Purkinje cell (primary cell): ENCODE measurements around the gene RNF213. TPM values are rescaled to one million over a fixed set of nuclear protein-coding genes. Genes with fewer than 3 reads are reported as not detected.

Experiments used
- polyA plus RNA-seq: library from polyadenylated mRNA; unstranded; fragments of >200 nt; fragmentation: Nextera tagmentation; gene quantifications from 2 replicates; pipeline ENCODE4 v1.2.1, GENCODE V29; 2014

Gene RNF213
- polyA plus RNA-seq: 2.6 and 2.9 TPM in 2 replicates

DNA sequence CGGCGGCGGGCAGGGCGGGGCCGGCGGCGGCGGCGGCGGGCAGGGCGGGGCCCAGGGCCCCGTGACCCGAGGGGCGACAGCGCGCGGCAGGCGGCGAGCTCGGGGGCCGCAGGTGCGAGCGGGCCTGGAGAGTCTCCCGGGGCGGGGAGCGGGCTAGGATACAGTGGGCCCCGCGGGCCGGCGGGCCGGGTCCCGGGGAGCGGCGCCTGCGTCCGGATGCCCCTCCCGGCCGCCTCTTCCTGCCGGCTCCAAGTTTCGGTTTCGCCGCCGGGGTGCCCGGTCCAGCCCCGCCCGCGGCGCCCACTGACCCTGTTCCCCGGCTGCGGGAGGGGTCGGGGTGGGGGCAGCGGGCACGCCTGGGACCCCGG, at the start of gene RNF213:
RNF213 (plus strand) TSS at position 62 of the 368 bp plus-strand sequence. CDS start 2,830 bp downstream, outside the sequence.

DNA sequence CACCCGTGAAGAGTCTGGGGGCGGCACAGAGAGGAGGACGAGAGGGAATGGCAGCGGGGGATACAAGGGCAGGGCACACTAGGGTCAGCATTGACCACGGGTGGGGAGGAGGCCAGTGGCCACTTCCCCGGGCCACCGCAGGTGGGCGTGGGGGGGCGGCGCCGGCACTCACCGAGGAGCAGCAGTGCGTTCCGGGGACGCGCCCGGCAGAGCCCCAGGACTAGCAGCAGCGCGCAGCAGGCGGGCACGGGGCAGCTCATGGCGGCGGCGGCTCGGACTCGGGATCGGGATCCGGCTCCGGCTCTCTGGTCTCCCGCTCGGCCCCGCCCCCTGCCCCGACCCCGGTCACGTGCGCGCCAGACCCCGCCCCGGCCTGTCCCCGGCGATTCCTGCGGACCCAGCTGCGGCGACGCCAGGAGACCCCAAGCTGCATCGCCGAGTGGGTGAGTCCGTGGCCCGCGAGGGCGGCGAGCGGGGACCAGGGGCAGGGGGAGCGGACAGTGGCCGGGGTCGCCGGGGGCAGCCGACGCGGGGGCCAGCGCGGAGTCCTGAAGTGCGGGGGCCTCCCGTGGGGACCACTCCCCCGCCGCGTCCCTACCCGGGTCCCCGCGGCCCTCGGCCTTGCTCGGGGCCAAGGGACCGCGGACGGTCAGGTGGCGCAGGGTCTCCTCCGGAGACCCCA, 40.5 kb upstream of the RNF213 start, which contains the start of the genes SGSH and SLC26A11:
SGSH (minus strand) TSS at position 280 of the 682 bp plus-strand sequence; CDS start at position 260, 20 bp downstream.
SLC26A11 (plus strand) TSS at position 374 of the 682 bp plus-strand sequence. CDS start 1,134 bp downstream, outside the sequence.

DNA sequence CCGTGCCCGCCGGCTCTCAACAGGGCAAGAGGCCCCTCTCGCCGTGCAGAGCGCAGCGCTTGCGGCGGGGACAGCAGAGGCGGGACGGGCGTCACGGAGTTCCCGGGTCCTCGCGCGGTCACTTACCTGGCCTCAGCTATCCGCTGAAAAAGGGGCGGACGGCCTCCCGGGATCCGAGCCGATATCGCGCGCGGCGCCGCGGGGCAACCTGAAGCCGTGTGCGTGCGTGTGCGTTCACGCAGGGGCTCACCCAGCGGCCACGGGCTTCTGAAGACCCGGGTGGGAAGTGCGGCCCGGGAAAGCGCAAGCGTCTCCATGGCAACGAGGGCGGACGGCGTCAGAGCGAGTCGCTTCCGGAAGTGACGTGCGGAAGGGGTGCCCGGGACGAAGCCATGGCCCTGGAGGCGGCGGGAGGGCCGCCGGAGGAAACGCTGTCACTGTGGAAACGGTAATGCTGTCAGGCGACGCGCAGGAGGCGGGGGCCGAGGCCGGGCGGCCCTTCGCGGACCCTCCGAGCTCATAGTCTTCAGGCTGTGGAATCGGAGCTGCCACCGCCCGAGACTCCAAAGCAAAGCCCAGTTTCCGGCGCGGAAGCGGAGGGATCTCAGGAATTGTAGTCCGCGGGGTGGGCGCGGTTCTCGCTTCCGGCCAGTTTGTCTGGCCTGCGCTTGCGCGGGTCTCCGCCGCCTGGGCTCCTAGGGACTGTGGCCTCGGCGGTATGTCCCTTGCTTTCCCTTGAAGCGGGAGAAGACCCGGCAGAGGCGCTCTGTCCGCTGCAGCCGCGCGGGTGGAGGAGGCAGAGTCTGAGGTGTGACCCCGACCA, 154.4 kb downstream of the RNF213 start, which contains the start of gene ENDOV:
ENDOV (plus strand) TSS at position 365 of the 823 bp plus-strand sequence; CDS start at position 393, 28 bp downstream.

Other genes with a start within 250 kb of the RNF213 start
- gene TBC1D16, start 225.0 kb upstream of the RNF213 start, polyA plus RNA-seq: 0.69 and 2.8 TPM in 2 replicates
- gene CCDC40, start 224.2 kb upstream of the RNF213 start, polyA plus RNA-seq: 0.73 and 1.5 TPM in 2 replicates
- 1.2 and 2.6 TPM in 2 replicates for gene GAA, start 159.3 kb upstream of the RNF213 start, polyA plus RNA-seq
- 52.2 and 52.4 TPM in 2 replicates for gene EIF4A3, start 113.7 kb upstream of the RNF213 start, polyA plus RNA-seq
- 0.66 TPM in 1 of 2 replicates, not detected in the other for gene CARD14, start 90.8 kb upstream of the RNF213 start, polyA plus RNA-seq
- gene SGSH, start 40.5 kb upstream of the RNF213 start, polyA plus RNA-seq: 0.81 and 1.1 TPM in 2 replicates
- 0.14 and 0.55 TPM in 2 replicates for gene SLC26A11, start 40.4 kb upstream of the RNF213 start, polyA plus RNA-seq
- gene ENDOV, start 154.3 kb downstream of the RNF213 start, polyA plus RNA-seq: 5.9 and 9.2 TPM in 2 replicates
- 235 and 298 TPM in 2 replicates for gene NPTX1, start 215.8 kb downstream of the RNF213 start, polyA plus RNA-seq